Fibroblast of mammary gland (primary cell): ENCODE results near the gene TTC6.
A peak's percentile ranks its signal among the peaks of the same experiment; 100 is the strongest.

ENCODE experiments used
- DNase-seq: peaks from one replicate; pipeline ENCODE4 v3.0.0-alpha.2; 2010; ENCODE audit warnings: low read depth
- H3K4me3 ChIP-seq: 2 replicates; pipeline ENCODE4 v1.5.1; 2011; ENCODE audit warnings: low read depth, mild to moderate bottlenecking, low read length, moderate library complexity; ENCODE audit not compliant: control insufficient read depth
- TF ChIP-seq, protein P1 (sequence below): conservative IDR thresholded peaks from 2 replicates; pipeline ENCODE4 v1.5.1; 2011; ENCODE audit warnings: low read depth, low read length, inconsistent platforms; ENCODE audit not compliant: control insufficient read depth, insufficient read depth

The TTC6 gene

DNA sequence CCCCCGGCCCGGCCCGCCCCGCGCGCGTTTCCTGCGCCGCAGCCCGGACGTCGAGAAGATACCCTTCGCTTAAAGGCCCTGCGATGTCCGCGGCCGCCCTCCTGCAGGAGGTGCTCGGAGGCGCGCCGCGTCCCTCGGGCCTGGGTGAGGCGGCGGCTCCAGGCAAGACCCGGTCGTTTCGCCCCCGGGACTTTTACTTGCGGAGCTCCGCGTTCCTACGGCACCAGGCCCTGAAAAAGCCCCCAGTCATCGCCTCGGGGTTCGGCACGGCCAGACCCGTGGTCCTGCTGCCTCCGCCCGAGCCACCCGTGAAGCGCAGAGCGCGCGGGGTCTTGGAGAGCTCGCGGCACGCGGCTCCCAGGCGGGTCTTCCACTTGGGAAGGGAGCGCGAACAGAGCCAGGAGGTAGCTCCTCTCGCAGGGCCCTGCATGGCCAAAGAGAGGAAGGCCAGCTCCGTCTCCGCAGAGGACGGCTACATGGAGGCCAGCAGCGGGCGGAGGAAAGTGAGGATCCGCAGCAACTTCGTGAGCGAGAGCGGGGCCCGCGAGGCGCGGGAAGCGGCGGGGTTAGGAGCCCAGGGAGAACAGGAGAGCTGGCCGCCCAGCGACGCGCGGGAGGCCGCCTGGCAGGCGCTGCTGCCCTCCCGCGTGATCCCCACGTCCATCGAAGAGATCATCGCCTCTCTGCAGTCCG, 26.9 kb downstream of the TTC6 start:
- DNase-seq = peak; percentile 20
- TF ChIP-seq, protein P1, sequence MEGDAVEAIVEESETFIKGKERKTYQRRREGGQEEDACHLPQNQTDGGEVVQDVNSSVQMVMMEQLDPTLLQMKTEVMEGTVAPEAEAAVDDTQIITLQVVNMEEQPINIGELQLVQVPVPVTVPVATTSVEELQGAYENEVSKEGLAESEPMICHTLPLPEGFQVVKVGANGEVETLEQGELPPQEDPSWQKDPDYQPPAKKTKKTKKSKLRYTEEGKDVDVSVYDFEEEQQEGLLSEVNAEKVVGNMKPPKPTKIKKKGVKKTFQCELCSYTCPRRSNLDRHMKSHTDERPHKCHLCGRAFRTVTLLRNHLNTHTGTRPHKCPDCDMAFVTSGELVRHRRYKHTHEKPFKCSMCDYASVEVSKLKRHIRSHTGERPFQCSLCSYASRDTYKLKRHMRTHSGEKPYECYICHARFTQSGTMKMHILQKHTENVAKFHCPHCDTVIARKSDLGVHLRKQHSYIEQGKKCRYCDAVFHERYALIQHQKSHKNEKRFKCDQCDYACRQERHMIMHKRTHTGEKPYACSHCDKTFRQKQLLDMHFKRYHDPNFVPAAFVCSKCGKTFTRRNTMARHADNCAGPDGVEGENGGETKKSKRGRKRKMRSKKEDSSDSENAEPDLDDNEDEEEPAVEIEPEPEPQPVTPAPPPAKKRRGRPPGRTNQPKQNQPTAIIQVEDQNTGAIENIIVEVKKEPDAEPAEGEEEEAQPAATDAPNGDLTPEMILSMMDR = no peak
- H3K4me3 ChIP-seq = peak overlapping the region; percentile 31

DNA sequence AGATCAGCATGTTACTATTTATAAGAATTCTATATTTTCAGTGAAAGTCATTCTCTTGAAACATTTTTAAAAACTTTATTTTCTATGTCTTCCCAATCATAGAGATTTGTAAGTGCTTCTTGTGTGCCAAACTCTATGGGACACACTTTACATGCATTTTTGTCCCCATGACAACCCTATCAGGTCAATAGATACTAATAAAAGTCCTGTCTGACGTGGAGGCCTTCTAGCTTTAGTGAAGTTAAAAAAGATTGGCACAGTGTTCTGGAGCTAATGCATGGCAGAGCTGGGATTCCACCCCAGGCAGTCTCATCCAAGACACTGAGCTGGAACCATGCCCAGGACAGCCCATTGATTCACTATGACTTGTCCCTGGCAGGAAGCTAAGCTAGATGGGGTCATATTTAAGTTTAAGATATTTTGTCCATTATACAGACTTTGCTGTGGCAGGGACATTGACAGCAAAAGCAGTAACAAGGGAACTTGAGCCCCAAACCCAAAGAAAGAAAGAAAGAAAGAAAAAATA, 28.1 kb downstream of the TTC6 start:
- TF ChIP-seq, protein P1 = no peak
- peak; percentile 91 for DNase-seq
- no peak overlapping the region for H3K4me3 ChIP-seq

DNA sequence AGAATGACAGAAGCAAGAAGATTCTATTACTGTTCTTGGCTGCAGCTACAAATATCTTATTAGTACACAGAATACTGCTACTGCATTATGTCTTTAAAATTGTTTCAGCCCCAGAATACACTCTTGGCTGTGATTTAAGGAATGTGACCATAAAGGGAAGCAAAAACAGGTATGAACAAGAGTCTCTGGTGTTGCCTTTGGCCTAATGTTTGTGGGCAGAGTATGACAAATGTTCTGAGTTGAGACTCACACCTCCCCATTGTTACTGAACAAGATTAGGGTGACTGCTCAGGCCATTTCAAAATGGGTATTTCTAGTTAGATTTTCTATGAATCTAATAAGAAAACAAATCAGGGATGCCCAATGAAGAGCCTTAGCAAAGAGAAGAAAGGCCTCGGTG, 28.5 kb downstream of the TTC6 start:
- TF ChIP-seq, protein P1 = no peak
- H3K4me3 ChIP-seq = no peak overlapping the region
- DNase-seq = no peak

DNA sequence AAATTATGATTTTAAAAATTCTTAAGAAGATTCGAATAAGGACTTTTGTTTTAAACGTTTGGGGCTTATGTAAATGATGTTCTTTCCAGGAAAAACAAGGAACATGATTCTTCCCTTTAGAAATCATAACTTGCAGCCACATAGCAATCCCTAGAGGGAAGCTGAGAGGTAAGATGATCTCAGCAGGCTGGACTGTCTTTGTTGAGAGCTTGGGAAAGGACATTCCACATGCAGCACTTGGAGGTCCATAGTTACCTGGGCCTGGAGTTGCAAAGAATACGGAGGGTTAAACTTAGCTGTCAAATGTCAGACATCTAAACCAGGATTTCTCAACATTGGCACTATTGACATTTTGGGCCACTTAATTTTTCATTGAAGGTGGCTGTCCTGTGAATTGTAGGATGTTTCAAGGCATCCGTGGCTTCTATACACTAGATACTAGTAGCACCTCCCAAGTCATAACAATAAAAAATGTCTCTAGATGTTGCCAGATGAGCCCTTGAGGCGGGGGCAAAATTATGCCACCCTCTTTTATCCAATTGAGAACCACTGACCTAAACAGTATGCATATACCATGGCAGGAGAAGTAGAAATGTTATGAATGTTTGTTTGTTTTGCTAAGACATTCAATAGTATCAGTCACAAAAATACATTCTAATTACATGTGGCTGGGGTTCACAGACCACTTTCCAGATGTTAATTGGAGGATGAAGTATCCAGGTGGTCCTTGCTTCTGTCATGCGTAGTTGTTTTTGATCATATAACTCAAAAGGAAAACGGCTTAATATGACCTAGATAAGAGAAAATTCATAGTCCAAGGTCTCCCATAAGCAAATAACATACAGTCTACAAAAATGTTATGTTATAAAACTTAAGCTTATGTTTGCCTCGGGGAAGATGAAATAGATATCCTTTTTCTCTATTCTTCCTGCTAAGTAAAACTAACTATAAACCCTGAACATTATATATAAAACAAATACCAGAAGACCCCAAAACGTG, 30.5 kb downstream of the TTC6 start:
- TF ChIP-seq, protein P1 = no peak
- no peak overlapping the region for H3K4me3 ChIP-seq
- no peak for DNase-seq

DNA sequence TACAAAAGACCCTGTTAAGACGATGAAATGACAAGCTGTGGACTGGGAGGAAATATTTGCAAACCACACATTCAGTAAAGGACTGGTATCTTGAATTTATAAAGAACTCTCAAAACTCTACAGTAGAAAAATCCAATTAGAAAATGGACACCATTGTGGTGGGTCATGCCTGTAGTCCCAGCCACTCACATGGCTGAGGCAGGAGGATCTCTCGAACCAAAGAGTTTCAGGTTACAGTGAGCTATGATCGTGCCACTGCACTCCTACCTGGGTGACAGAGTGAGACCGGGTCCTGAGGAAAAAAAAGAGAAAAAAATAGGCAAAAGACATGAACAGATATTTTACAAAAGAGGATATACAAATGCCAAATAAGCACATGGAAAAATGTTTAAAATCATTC, 41.9 kb downstream of the TTC6 start:
- no peak overlapping the region for H3K4me3 ChIP-seq
- DNase-seq = no peak
- TF ChIP-seq, protein P1 = no peak

DNA sequence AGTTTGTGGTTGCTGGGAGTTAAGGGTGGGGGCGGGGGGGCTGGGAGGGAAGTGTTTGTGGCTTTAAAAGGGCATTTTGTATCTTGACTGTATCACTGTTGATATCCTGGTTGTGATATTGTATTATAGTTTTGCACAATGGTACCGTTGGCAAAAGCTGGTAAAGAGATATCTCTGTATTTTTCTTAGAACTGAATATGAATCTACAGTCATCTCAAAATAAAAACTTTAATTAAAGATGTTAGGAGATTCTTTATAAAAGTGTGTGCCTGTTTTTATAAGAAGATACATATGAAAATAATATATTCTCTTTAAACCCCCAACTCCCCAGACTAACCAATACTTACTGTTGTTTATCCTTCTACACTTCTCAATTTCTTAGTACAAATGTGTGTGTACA, 43.2 kb downstream of the TTC6 start:
- no peak overlapping the region for H3K4me3 ChIP-seq
- DNase-seq = no peak
- TF ChIP-seq, protein P1 = no peak
